SK-N-MC (cell line): ENCODE data around the gene TCF12.

Experiments
- EZH2 ChIP-seq: fragments of 200-600 bp; sonication (generic); IDR thresholded peaks from one replicate; pipeline ENCODE4 v1.6.1; 2017; ENCODE audit warnings: antibody characterized with exemption
- POLR2AphosphoS5 ChIP-seq: IDR thresholded peaks from 2 replicates; pipeline ENCODE4 v1.6.1; 2012; ENCODE audit warnings: mild to moderate bottlenecking, low read depth, low read length, borderline replicate concordance

GRCh38 chr15:57018151-57018550 lies 99.7 kb downstream of the TCF12 start:
- TF ChIP-seq EZH2: no peak
- no peak for TF ChIP-seq POLR2AphosphoS5
